SK-N-SH treated with all-trans-retinoic acid at 6 μM for 48 hours (cell line): ENCODE measurements around the gene CRACR2A.

ENCODE experiments used
- TOX ChIP-seq: fragments of 250-450 bp; sonication (Bioruptor Pico); IDR thresholded peaks from 2 replicates; pipeline ENCODE4 v1.8.0; 2021; ENCODE audit warnings: mild to moderate bottlenecking, moderate library complexity, borderline replicate concordance
- TF ChIP-seq, protein P1 (sequence below): fragments of 250-450 bp; sonication (Bioruptor Pico); IDR thresholded peaks from 2 replicates; pipeline ENCODE4 v1.8.0; 2020; ENCODE audit warnings: mild to moderate bottlenecking, moderate library complexity, borderline replicate concordance

DNA sequence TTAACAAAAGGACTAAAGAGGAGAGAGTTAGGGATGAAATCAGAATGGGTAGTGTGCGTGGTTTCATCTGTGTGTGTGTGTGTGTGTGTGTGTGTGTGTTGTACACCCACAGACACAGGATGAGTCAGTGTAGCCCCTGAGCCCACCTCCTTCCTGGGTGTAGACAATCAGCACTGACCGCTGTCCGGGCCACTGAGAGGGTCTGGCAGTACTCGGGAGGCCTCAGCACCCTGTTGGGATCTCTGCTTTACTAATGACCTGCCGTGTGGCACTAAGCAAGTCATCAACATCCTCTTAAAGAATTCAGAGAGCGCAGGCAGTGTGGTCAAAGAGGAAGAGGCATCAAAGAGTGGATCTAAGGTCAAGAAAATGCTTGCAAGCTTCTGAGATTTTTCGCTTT is 149.3 kb downstream of the CRACR2A start:
- TF ChIP-seq, protein P1, sequence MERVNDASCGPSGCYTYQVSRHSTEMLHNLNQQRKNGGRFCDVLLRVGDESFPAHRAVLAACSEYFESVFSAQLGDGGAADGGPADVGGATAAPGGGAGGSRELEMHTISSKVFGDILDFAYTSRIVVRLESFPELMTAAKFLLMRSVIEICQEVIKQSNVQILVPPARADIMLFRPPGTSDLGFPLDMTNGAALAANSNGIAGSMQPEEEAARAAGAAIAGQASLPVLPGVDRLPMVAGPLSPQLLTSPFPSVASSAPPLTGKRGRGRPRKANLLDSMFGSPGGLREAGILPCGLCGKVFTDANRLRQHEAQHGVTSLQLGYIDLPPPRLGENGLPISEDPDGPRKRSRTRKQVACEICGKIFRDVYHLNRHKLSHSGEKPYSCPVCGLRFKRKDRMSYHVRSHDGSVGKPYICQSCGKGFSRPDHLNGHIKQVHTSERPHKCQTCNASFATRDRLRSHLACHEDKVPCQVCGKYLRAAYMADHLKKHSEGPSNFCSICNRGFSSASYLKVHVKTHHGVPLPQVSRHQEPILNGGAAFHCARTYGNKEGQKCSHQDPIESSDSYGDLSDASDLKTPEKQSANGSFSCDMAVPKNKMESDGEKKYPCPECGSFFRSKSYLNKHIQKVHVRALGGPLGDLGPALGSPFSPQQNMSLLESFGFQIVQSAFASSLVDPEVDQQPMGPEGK (CRISPR knock-in tag), result no peak
- no peak for TF ChIP-seq TOX (CRISPR knock-in tag)
